Activated T-helper 2 cell treated with anti-CD3 and anti-CD28 coated beads, Interferon-gamma antibody, Interleukin-2, Interleukin-4, amounts not matched to agents 10 μg/mL and 5 μg/mL and 100 μg/mL, durations not matched to agents 14 hours and 24 hours and 36 hours (primary cell): ENCODE measurements around the gene MED10. TPM values are rescaled to one million over a fixed set of nuclear protein-coding genes. Genes with fewer than 3 reads are reported as not detected.
"Not testable (repeated sequence)": the region's sequence is repeated elsewhere in the genome, so short reads cannot be mapped to it uniquely, and the experiment has no call there.

Experiments used
- DNase-seq: peaks from one replicate; pipeline ENCODE4 v3.0.0; 2021; ENCODE audit warnings: low spot score
- H3K27ac Mint-ChIP-seq: one replicate; pipeline ENCODE4 v1.8.0; 2021; ENCODE audit warnings: mixed read lengths
- H3K27me3 Mint-ChIP-seq: one replicate; pipeline ENCODE4 v1.8.0; 2021; ENCODE audit warnings: low read depth, mixed read lengths
- H3K36me3 Mint-ChIP-seq: one replicate; pipeline ENCODE4 v1.8.0; 2021; ENCODE audit warnings: low read depth, mixed read lengths
- H3K4me1 Mint-ChIP-seq: one replicate; pipeline ENCODE4 v1.8.0; 2021; ENCODE audit warnings: low read depth, mixed read lengths
- H3K4me3 Mint-ChIP-seq: one replicate; pipeline ENCODE4 v1.8.0; 2021; ENCODE audit warnings: low read depth, mild to moderate bottlenecking, moderate library complexity, mixed read lengths
- H3K9me3 Mint-ChIP-seq: one replicate; pipeline ENCODE4 v1.8.0; 2021; ENCODE audit warnings: mixed read lengths
- intact Hi-C: fragments of 100-400 bp; cut with micrococcal nuclease; formaldehyde crosslinking; loops from one replicate; pipeline ENCODE4 v1.15.1; 2023
- total RNA-seq: library from RNA; stranded (reverse); gene quantifications from 2 replicates; pipeline ENCODE4 v1.2.3, GENCODE V29; 2022

MED10 gene
- total RNA-seq, 1 donor from 2014 or later = 53.3 TPM

- H3K27me3 Mint-ChIP-seq, DNase-seq, H3K4me3 Mint-ChIP-seq, H3K27ac Mint-ChIP-seq, H3K9me3 Mint-ChIP-seq, intact Hi-C loops: not testable (repeated sequence)
- H3K36me3 Mint-ChIP-seq = peaks cover 31% of the 10 kb centered on the region
- peaks cover 12% of the 10 kb centered on the region for H3K4me1 Mint-ChIP-seq
Observed at GRCh38 chr5:6363454-6364011, 14.8 kb downstream of the MED10 start.

DNA sequence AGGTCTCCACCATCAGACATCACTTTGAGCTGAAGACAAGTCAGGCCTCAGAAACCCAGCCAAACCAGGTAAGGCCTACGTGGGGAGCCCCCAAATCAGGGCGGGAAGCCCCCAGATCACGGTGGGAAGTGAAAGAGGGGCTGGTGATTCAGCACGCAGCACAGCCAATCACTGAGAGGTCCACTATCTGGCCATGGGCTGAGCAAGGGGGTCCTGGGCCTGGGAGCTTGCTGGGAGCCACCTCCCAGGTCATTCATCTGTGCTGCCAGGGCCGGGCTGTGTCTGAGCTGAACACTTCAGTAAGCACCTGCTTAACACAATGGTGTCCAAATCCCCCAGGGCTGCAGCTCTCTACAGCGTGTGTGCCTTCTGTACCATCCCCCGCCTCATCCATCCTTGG is 15.5 kb downstream of the MED10 start:
- Mint-ChIP-seq H3K36me3 (peaks cover 29% of the 10 kb centered on the region), H3K9me3 (no peaks in the 10 kb centered on the region), H3K27me3 (no peaks in the 10 kb centered on the region), H3K4me3 (no peak overlapping the region), H3K4me1 (peaks cover 12% of the 10 kb centered on the region), H3K27ac (no peak overlapping the region)
- intact Hi-C loops = no loop called here
- DNase-seq = no peak

DNA sequence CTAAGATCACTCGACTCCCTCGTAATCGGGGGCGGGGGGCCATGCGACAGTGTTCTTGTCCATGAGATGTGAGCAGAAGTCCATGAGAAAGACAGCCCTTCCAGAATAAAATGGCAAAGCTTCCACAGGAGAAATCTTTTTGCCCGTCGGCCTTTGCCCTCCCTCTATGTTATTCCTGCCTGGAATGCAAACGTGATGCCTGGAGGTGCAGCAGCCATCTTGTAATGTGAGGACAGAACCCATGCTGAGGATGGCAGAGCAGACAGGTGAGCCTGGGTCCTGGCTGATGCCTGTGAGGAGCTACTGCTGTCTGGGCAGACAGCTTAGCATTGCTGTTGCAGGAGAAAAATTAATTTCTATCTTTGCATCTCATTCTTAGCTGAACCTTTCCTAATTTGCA is 17.2 kb downstream of the MED10 start:
- Mint-ChIP-seq H3K4me3 (no peak overlapping the region), H3K9me3 (no peaks in the 10 kb centered on the region), H3K36me3 (peaks cover 14% of the 10 kb centered on the region), H3K27me3 (no peaks in the 10 kb centered on the region), H3K27ac (no peak overlapping the region), H3K4me1 (peaks cover 12% of the 10 kb centered on the region)
- intact Hi-C loops = no loop called here
- no peak for DNase-seq

DNA sequence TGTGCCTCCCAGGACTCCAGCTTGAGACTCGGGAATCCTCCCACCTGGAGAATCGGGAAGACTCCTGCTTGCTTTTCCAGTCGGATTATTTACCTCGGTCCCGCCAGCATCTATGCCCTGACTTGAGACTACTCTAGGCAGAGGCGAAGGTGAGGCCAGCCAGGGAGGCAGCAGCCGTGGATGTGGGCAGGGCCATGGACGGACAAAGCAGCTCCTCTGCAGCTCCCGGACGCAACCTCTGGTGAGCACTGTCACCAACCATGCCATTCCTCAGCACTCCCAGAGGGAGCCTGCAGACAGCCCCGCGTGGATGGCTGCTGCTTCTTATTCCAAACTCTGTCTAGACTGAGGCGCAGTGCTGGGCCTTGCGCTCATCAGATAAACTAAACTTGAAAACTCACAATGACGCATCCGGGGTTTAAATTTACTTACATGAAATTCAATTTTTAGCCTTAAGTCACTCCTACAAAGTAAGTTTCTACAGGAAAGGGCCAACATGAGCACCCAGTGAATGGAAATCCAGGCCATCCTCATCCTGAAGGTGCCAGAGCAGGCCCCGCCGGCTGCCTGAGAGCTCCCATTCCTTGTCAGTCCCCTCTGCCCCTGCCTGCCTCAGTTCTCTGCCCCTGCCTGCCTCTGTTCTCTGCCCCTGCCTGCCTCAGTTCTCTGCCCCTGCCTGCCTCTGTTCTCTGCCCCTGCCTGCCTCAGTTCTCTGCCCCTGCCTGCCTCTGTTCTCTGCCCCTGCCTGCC is 17.8 kb downstream of the MED10 start:
- Mint-ChIP-seq H3K4me3 (no peak overlapping the region), H3K27me3 (no peaks in the 10 kb centered on the region), H3K4me1 (peaks cover 12% of the 10 kb centered on the region), H3K36me3 (peaks cover 12% of the 10 kb centered on the region), H3K27ac (peak overlapping the region; percentile 62), H3K9me3 (no peaks in the 10 kb centered on the region)
- intact Hi-C loops = no loop called here
- DNase-seq = no peak

DNA sequence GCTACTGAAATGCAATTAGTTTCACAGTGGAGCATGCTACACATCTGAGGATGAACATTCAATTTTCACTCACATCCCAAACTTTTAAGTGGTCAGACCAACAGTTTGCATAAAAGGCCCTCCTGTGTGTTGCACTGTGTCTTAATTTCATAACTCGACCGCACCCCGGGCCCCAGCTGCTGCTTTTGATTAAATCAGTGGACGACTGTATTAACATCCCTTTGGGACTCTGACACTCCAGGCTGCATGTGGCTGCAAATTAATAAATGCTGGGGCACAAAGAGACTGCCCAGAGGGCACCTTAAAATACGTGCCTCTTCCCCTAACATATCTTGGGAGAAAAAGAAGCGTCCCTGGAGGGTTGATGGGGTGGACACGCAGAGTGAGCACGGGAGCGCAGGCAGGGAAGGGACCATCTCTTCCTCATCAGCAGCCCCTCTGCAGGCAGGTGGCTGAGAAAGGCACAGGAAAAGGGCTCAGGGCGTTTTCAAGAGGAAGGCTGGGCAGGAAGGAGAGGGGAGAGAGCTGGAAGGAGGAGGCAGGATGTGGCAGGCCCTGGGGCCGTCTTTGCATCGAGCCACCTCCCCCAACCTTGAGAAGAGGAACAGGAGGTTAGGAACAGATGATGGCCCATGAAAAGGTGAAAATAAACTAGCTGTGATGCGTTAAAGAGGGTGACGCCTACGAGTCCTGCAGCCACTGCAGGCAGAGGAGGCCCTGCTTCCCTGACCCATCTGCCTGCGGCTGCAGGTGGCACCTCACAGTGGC is 18.6 kb downstream of the MED10 start:
- intact Hi-C loops = no loop called here
- DNase-seq = peak; percentile 42
- no peaks in the 10 kb centered on the region for H3K27me3 Mint-ChIP-seq
- H3K36me3 Mint-ChIP-seq = peaks cover 12% of the 10 kb centered on the region
- no peak overlapping the region for H3K4me3 Mint-ChIP-seq
- peaks cover 12% of the 10 kb centered on the region for H3K4me1 Mint-ChIP-seq
- peak overlapping the region; percentile 62 for H3K27ac Mint-ChIP-seq
- H3K9me3 Mint-ChIP-seq = no peaks in the 10 kb centered on the region

DNA sequence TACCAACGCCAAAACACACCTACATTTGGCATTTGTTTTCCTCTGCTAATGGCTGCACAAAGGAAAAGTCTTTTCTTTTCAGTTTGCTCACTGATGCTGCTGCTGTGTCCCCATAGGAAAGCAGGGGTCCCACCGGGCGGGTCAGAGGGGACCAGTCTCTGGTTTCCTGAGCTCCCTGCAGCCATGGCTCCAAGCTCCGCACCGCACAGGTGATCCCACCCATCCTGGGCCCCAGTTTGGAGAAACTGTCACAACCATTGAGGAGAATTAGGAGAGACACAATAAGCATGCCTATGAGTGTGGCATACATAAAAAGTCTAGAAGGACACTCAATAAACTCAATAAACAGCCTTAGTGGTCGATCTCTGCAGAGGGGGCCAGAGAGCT is 19.9 kb downstream of the MED10 start:
- H3K27me3 Mint-ChIP-seq = no peaks in the 10 kb centered on the region

DNA sequence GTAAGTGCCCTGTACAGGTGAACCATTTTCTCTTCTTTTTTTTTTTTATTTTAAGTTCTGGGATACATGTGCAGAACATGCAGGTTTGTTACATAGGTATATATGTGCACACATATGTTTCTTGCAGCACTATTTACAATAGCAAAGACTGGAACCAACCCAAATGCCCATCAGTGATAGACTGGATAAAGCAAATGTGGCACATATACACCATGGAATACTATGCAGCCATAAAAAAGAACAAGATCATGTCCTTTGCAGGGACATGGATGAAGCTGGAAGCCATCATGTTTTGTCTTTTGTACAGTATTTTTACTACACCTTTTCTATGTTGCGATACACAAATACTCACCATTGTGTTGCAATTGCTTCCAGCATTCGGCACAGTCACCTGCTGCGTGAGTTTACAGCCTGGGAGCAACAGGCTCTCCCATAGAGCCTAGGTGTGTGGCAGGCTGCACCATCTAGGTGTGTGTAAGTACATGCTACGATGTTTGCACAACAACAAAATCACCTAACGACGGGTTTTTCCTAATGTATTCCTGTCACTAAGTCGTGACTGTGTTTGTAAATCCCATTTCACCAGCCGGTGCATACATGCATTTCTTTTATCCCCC is 20.4 kb downstream of the MED10 start:
- DNase-seq, H3K27me3 Mint-ChIP-seq, H3K36me3 Mint-ChIP-seq, H3K27ac Mint-ChIP-seq, intact Hi-C loops, H3K4me3 Mint-ChIP-seq, H3K9me3 Mint-ChIP-seq: not testable (repeated sequence)
- H3K4me1 Mint-ChIP-seq = peaks cover 12% of the 10 kb centered on the region

More for the DNA sequence above, 19.9 kb downstream of the MED10 start:
- no peak for DNase-seq
- intact Hi-C loops = no loop called here
- Mint-ChIP-seq H3K36me3 (peaks cover 11% of the 10 kb centered on the region), H3K9me3 (no peaks in the 10 kb centered on the region), H3K4me3 (no peak overlapping the region), H3K27ac (no peak overlapping the region), H3K4me1 (peaks cover 12% of the 10 kb centered on the region)

DNA sequence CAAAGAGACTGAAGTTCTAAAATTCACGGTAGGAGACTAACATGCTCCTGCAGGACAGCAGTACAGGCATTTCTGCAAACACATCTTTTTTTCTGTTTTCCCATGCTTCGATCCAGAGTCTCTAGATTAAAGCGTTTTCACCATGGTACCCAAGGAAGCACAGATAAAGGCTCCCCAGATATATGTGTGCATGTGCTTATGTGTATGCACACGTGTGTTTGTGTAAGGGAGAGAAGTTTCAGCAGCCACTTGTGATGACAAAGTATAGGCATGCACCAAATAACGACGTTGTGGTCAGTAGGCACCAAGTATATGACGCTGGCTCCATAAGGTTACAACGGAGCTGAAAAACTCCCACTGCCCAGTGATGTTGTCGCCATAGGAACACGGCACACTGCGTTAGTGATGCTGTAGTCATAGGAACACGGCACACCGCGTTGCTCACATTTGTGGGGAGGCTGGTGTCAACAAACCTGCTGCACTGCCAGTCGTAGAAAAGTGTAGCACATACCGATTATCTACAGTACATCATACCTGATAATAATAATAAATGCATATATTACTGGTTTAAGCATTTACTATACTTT is 21.7 kb downstream of the MED10 start:
- peaks cover 12% of the 10 kb centered on the region for H3K4me1 Mint-ChIP-seq
- no peak for DNase-seq
- no peak overlapping the region for H3K4me3 Mint-ChIP-seq
- no peaks in the 10 kb centered on the region for H3K9me3 Mint-ChIP-seq
- intact Hi-C loops = no loop called here
- no peak overlapping the region for H3K27ac Mint-ChIP-seq
- no peaks in the 10 kb centered on the region for H3K36me3 Mint-ChIP-seq
- H3K27me3 Mint-ChIP-seq = no peaks in the 10 kb centered on the region

DNA sequence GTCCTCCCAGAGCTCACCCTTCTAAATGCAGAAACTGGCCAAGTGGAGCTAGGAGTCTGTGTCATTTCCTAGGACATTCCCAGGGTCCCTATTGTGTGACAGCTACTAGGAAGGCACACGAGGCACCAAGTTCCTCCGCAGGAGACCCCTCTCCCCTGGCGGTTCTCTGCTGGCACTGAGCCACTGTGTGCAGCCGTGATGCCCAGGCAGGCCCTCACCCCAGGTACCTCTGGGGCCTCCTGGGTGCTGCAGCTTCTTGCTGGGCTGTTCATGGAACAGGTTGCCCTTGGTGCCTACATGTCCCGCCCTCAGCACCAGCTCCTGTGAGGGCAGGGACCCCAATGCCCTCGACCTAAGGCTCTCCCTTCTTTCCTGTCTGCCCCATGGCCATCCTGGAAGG is 23.1 kb downstream of the MED10 start:
- no peak for DNase-seq
- intact Hi-C loops = no loop called here
- H3K4me1 Mint-ChIP-seq = peaks cover 8% of the 10 kb centered on the region
- no peak overlapping the region for H3K4me3 Mint-ChIP-seq
- H3K9me3 Mint-ChIP-seq = no peaks in the 10 kb centered on the region
- no peaks in the 10 kb centered on the region for H3K36me3 Mint-ChIP-seq
- no peak overlapping the region for H3K27ac Mint-ChIP-seq
- H3K27me3 Mint-ChIP-seq = no peaks in the 10 kb centered on the region

GRCh38 chr5:6354848-6355247 is 23.5 kb downstream of the MED10 start:
- H3K27ac Mint-ChIP-seq = no peak overlapping the region
- intact Hi-C loops = no loop called here
- peaks cover 4% of the 10 kb centered on the region for H3K4me1 Mint-ChIP-seq
- H3K4me3 Mint-ChIP-seq = no peak overlapping the region
- no peak for DNase-seq
- no peaks in the 10 kb centered on the region for H3K27me3 Mint-ChIP-seq
- H3K36me3 Mint-ChIP-seq = no peaks in the 10 kb centered on the region
- H3K9me3 Mint-ChIP-seq = no peaks in the 10 kb centered on the region

GRCh38 chr5:6353602-6354302 is 24.6 kb downstream of the MED10 start:
- H3K36me3 Mint-ChIP-seq = no peaks in the 10 kb centered on the region
- no peak overlapping the region for H3K4me3 Mint-ChIP-seq
- H3K27ac Mint-ChIP-seq = no peak overlapping the region
- no peaks in the 10 kb centered on the region for H3K27me3 Mint-ChIP-seq
- intact Hi-C loops = no loop called here
- DNase-seq = no peak
- no peaks in the 10 kb centered on the region for H3K4me1 Mint-ChIP-seq
- no peaks in the 10 kb centered on the region for H3K9me3 Mint-ChIP-seq
